Transverse colon (tissue), 4 donors: ENCODE measurements around the gene MRFAP1. TPM values are rescaled to one million over a fixed set of nuclear protein-coding genes. Genes with fewer than 3 reads are reported as not detected.

Experiments used
- DNase-seq: peaks from one replicate; pipeline ENCODE4 v3.0.0-alpha.2; 2019
- H3K27ac ChIP-seq, 4 donors: fragments of 200-600 bp; sonication (generic); 2 replicates each; pipeline ENCODE4 v1.5.1; 2016 to 2018; ENCODE audit warnings: inconsistent platforms in 4 of 4
- H3K27me3 ChIP-seq: fragments of 200-600 bp; sonication (generic); 2 replicates; pipeline ENCODE4 v1.5.1; 2017; ENCODE audit warnings: inconsistent platforms
- H3K36me3 ChIP-seq, 4 donors: fragments of 200-600 bp; sonication (generic); 2 replicates each; pipeline ENCODE4 v1.5.1; 2017 to 2019; ENCODE audit warnings: inconsistent platforms in 4 of 4
- H3K4me1 ChIP-seq, 4 donors: fragments of 200-600 bp; sonication (generic); 2 replicates each; pipeline ENCODE4 v1.5.1; 2017 to 2020; ENCODE audit warnings: inconsistent platforms in 4 of 4
- H3K4me3 ChIP-seq, 4 donors: fragments of 200-600 bp; sonication (generic); 1 replicate in 1 of 4; 2 replicates in 3 of 4; pipeline versions ENCODE4 v1.5.1 to v1.6.1; 2017 to 2019; ENCODE audit warnings: inconsistent platforms in 4 of 4
- H3K9me3 ChIP-seq, 2 donors: fragments of 200-600 bp; sonication (generic); 2 replicates each; pipeline ENCODE4 v1.5.1; 2017 to 2019; ENCODE audit warnings: inconsistent platforms in 2 of 2
- CTCF ChIP-seq, 5 experiments: fragments of 200-600 bp in 3 of 5; fragments of 450-650 bp in 2 of 5; sonication (generic) in 3 of 5; IDR thresholded peaks; 1 replicate in 2 of 5; 2 replicates in 3 of 5; pipeline ENCODE4 v1.5.1; 2016 to 2017; ENCODE audit warnings: antibody characterized with exemption in 5 of 5, inconsistent platforms in 3 of 5, mild to moderate bottlenecking in 2 of 5, moderate library complexity in 1 of 5
- EP300 ChIP-seq: sonication (generic); formaldehyde crosslinking; IDR thresholded peaks from one replicate; pipeline ENCODE4 v1.6.1; 2017; ENCODE audit warnings: antibody characterized with exemption, low read depth
- POLR2A ChIP-seq: fragments of 450-650 bp; IDR thresholded peaks from one replicate; pipeline ENCODE4 v1.6.1; 2016; ENCODE audit warnings: antibody characterized with exemption, mild to moderate bottlenecking, moderate library complexity
- POLR2AphosphoS5 ChIP-seq, 3 donors: sonication (generic); formaldehyde crosslinking; IDR thresholded peaks; one replicate each; pipeline ENCODE4 v1.6.1; 2016; ENCODE audit warnings: antibody characterized with exemption in 3 of 3
- WGBS, 2 donors: methylation state at CpG; one replicate each; pipeline ENCODE4 v1.1.5; 2018; ENCODE audit warnings: low coverage in 1 of 2; 5-methylcytosine and 5-hydroxymethylcytosine counted together
- in situ Hi-C, 4 donors: fragments of 200-750 bp; cut with MboI; loops; one replicate each; pipeline versions ENCODE4 v1.15.0 to v1.15.1; 2017; ENCODE audit warnings: low sequenced_read_pairs in 3 of 4, low pct_ligation_motif_present in 1 of 4, low pct_unique_long_range_greater_than_20kb in 1 of 4
- intact Hi-C: fragments of 100-400 bp; cut with DNase I; formaldehyde crosslinking; loops from one replicate; pipeline ENCODE4 v1.15.1; 2023; ENCODE audit warnings: low total_unique reads
- total RNA-seq, 4 donors: library from RNA; depleted of rRNA; stranded (reverse); fragments of >200 nt; gene quantifications; one replicate each; pipeline ENCODE4 v1.1.0, GENCODE V29; 2016

Gene MRFAP1
- total RNA-seq, 4 donors from 2014 or later, result 96.3 to 229 (median 125) TPM

GRCh38 chr4:6603128-6603527, 37.4 kb upstream of the MRFAP1 start:
- no peak overlapping the region for H3K27ac ChIP-seq
- H3K36me3 ChIP-seq, result peaks cover 0 to 25% (median 6%) of the 10 kb centered on the region in 4 donors
- H3K4me3 ChIP-seq, result no peak overlapping the region
- 89% methylated on average over 12 of the region's 12 CpGs; no CpG with 5 or more reads in 1 of the 2 donors for WGBS, 2 donors
- TF ChIP-seq EP300 (no peak), POLR2A (no peak), CTCF (IDR thresholded peaks at IDR 0.05) (no peak), POLR2AphosphoS5 (IDR thresholded peaks at IDR 0.05) (no peak)
- H3K27me3 ChIP-seq, result no peaks in the 10 kb centered on the region
- no peaks in the 10 kb centered on the region for H3K4me1 ChIP-seq
- intact Hi-C loops, result no loop called here
- in situ Hi-C loops, result no loop called here
- peaks cover 0 to 4% of the 10 kb centered on the region in 2 donors for H3K9me3 ChIP-seq
- no peak for DNase-seq

GRCh38 chr4:6605114-6605513, 35.4 kb upstream of the MRFAP1 start:
- intact Hi-C loops (no loop called here), in situ Hi-C loops (no loop called here)
- peaks cover 0 to 4% of the 10 kb centered on the region in 2 donors for H3K9me3 ChIP-seq
- H3K36me3 ChIP-seq, result peaks cover 0 to 27% (median 6%) of the 10 kb centered on the region in 4 donors
- no peaks in the 10 kb centered on the region for H3K4me1 ChIP-seq
- no peak for DNase-seq
- TF ChIP-seq EP300 (no peak), POLR2A (no peak), POLR2AphosphoS5 (IDR thresholded peaks at IDR 0.05) (no peak), CTCF (IDR thresholded peaks at IDR 0.05) (no peak)
- H3K27me3 ChIP-seq, result no peaks in the 10 kb centered on the region
- H3K27ac ChIP-seq, result no peak overlapping the region
- WGBS, 2 donors, result 98% methylated on average over 8 of the region's 8 CpGs; no CpG with 5 or more reads in 1 of the 2 donors
- H3K4me3 ChIP-seq, result no peak overlapping the region

- Histone ChIP-seq H3K27ac (no peak overlapping the region), H3K4me1 (no peaks in the 10 kb centered on the region), H3K27me3 (no peaks in the 10 kb centered on the region), H3K4me3 (no peak overlapping the region), H3K36me3 (peaks cover 0 to 28% (median 6%) of the 10 kb centered on the region in 4 donors), H3K9me3 (peaks cover 0 to 4% of the 10 kb centered on the region in 2 donors)
- 96 to 100% methylated on average over 1 to 2 of the region's 2 CpGs for WGBS, 2 donors
- no peak for DNase-seq
- in situ Hi-C loops (no loop called here), intact Hi-C loops (no loop called here)
- TF ChIP-seq EP300, result no peak
- no peak for TF ChIP-seq POLR2AphosphoS5 (IDR thresholded peaks at IDR 0.05)
- TF ChIP-seq CTCF (IDR thresholded peaks at IDR 0.05), result no peak
- no peak for TF ChIP-seq POLR2A
These were observed 34.9 kb upstream of the MRFAP1 start for GRCh38 chr4:6605605-6606004.

- no peak for DNase-seq
- intact Hi-C loops, result no loop called here
- no peak overlapping the region for H3K4me3 ChIP-seq
- H3K27me3 ChIP-seq, result no peaks in the 10 kb centered on the region
- H3K4me1 ChIP-seq, result no peaks in the 10 kb centered on the region
- H3K36me3 ChIP-seq, result peaks cover 0 to 34% (median 6%) of the 10 kb centered on the region in 4 donors
- in situ Hi-C loops, result no loop called here
- no peak for TF ChIP-seq CTCF (IDR thresholded peaks at IDR 0.05)
- TF ChIP-seq EP300, result no peak
- TF ChIP-seq POLR2AphosphoS5 (IDR thresholded peaks at IDR 0.05), result no peak
- TF ChIP-seq POLR2A, result no peak
- peaks cover 0 to 4% of the 10 kb centered on the region in 2 donors for H3K9me3 ChIP-seq
- no peak overlapping the region for H3K27ac ChIP-seq
- 87% methylated on average over 10 of the region's 10 CpGs; no CpG with 5 or more reads in 1 of the 2 donors for WGBS, 2 donors
These were observed 33.8 kb upstream of the MRFAP1 start for GRCh38 chr4:6606465-6607235.
